GM12864 (cell line): ENCODE measurements around the gene NDUFAF3.

Experiments
- DNase-seq: peaks from one replicate; pipeline ENCODE4 v3.0.0-alpha.2; 2011; ENCODE audit warnings: low read depth
- H3K4me3 ChIP-seq: 2 replicates; pipeline ENCODE4 v1.5.1; 2011; ENCODE audit warnings: mild to moderate bottlenecking, low read depth, low read length, control low read depth
- CTCF ChIP-seq: IDR thresholded peaks from 2 replicates; pipeline ENCODE4 v1.5.1; 2011; ENCODE audit warnings: low read depth, mild to moderate bottlenecking, moderate library complexity, low read length, control low read depth, inconsistent platforms; ENCODE audit errors: missing control alignments

The NDUFAF3 gene

GRCh38 chr3:48983096-48983495, 38.8 kb upstream of the NDUFAF3 start:
- no peak for DNase-seq
- H3K4me3 ChIP-seq, result no peak overlapping the region
- no peak for TF ChIP-seq CTCF

GRCh38 chr3:48984663-48985062, 37.3 kb upstream of the NDUFAF3 start:
- DNase-seq, result no peak
- no peak overlapping the region for H3K4me3 ChIP-seq
- TF ChIP-seq CTCF, result no peak

GRCh38 chr3:48985831-48986376, 36.0 kb upstream of the NDUFAF3 start:
- no peak for TF ChIP-seq CTCF
- H3K4me3 ChIP-seq, result no peak overlapping the region
- DNase-seq, result no peak

DNA sequence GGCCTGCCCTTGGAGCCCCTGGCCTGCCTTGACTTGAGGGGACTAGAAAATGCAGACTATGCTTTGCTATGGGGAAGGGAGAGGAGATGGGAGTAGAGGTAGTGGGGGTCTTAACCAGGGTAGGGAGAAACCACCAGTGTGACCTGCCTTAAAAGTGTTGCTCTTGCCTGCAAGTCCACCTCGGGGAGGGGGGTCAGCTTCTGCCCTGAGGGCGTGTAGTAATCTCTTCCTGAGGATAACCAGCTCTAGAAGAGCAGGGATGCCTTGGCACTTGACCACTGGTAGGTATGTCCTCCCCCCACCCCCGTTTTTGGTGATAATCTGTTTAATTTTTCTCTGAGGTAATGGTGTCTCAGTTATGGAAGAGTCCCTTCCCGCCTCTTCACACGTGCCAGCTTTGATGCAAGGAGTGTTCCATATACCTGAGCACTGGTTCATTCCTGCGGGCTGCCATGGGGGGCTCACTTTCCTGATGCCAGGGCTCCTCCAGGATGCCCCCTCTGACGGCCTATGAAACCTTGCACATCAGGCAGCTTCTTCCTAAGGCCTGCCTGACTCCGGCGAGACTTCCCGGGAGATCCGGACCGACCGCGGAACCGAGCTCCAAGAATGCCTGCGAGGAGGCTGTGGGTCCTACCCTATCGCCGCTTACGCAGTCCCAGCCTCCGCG, 32.7 kb upstream of the NDUFAF3 start:
- no peak for DNase-seq
- H3K4me3 ChIP-seq, result peak overlapping the region; percentile 94
- no peak for TF ChIP-seq CTCF

GRCh38 chr3:48989796-48990635, 31.9 kb upstream of the NDUFAF3 start, which contains the start of gene P4HTM:
TSS of gene P4HTM (plus strand) at chr3:48990241. CDS start at chr3:48990257, 16 bp downstream.
- TF ChIP-seq CTCF, result peak; percentile 14
- peak; percentile 46 for DNase-seq
- peak within 1 kb of the TSS; percentile 94 for H3K4me3 ChIP-seq

DNA sequence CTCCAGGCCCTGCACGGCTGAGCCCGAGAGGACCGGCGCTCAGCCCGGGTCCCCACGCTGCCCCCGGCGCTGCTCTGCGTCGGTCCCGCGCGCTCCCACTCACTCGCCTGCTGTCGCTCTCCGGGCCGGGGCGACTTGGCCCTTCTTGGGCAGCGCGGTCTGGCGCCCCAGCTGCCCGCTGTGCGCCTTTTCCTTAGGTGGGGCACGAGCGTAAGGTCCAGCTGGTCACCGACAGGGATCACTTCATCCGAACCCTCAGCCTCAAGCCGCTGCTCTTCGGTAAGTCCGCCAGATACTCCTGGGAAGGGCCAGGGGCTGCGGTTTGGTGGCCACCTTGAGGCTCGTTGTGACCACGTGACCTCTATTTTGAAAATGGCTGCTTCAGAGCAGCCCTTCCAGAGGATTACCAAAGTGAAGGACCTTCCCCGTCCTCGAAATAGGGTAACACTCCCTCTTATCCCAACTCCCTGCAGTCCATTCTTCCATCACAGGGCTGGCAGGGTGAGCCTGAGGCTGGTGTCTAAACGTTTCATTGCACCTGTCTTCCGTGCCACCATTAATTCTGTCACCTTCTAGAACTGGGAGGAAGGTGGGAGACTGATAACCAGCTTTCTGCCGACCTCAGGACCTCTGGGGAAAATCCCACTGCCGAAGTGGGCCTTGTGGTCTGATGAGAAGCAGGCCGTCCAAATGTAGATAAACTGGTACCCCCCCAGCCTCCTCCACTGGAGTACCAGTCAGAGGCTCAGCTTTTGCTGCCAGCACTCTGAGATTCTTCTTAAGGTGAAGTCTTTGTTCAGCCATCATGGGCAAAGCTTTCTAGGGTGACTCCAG, 31.1 kb upstream of the NDUFAF3 start:
- no peak for DNase-seq
- peak overlapping the region; percentile 94 for H3K4me3 ChIP-seq
- TF ChIP-seq CTCF, result no peak
